Left ventricle myocardium superior (tissue), 1 donor: Measurements from ENCODE around the gene TYW1B. TPM values are rescaled to one million over a fixed set of nuclear protein-coding genes. Genes with fewer than 3 reads are reported as not detected.
"Not testable (repeated sequence)": the region's sequence is repeated elsewhere in the genome, so short reads cannot be mapped to it uniquely, and the experiment has no call there.

Experiments
- ATAC-seq: fragments of 200-7000 bp; cut with Tn5 transposase; one replicate; pipeline ENCODE4 v1.9.1; 2020; ENCODE audit warnings: mild to moderate bottlenecking, moderate library complexity
- DNase-seq: peaks from one replicate; pipeline ENCODE4 v3.0.0-alpha.2; 2020
- intact Hi-C: fragments of 100-400 bp; cut with micrococcal nuclease; formaldehyde crosslinking; loops from one replicate; pipeline ENCODE4 v1.11.0; 2022
- total RNA-seq: library from RNA; stranded (reverse); fragmentation: NEBNext Ultra II Directional; extraction: Animal tissue kit (Norgen Biotek cat#: 25700); gene quantifications from one replicate; pipeline ENCODE4 v1.2.1, GENCODE V29; 2021
- donor health status: DM: no; HTN: yes; CAD: no; lungs with severe emphysema.

TYW1B gene
- total RNA-seq, 1 donor from 2014 or later = 2.8 TPM

GRCh38 chr7:72670850-72671249 lies 157.2 kb downstream of the TYW1B start:
- intact Hi-C loops, ATAC-seq, DNase-seq: not testable (repeated sequence)

GRCh38 chr7:72668435-72668834 lies 159.6 kb downstream of the TYW1B start:
- intact Hi-C loops, ATAC-seq, DNase-seq: not testable (repeated sequence)

- DNase-seq, intact Hi-C loops, ATAC-seq: not testable (repeated sequence)
Observed at GRCh38 chr7:72667049-72667448, 161.0 kb downstream of the TYW1B start.

GRCh38 chr7:72648574-72648973 lies 179.4 kb downstream of the TYW1B start:
- ATAC-seq, intact Hi-C loops, DNase-seq: not testable (repeated sequence)

GRCh38 chr7:72643708-72644107 lies 184.3 kb downstream of the TYW1B start:
- DNase-seq, ATAC-seq, intact Hi-C loops: not testable (repeated sequence)

- intact Hi-C loops, DNase-seq, ATAC-seq: not testable (repeated sequence)
Observed at GRCh38 chr7:72641485-72642248, 186.3 kb downstream of the TYW1B start.

- DNase-seq, intact Hi-C loops, ATAC-seq: not testable (repeated sequence)
Observed at GRCh38 chr7:72640740-72641139, 187.3 kb downstream of the TYW1B start.

- intact Hi-C loops, DNase-seq: not testable (repeated sequence)
- ATAC-seq = peak; percentile 53
Observed at GRCh38 chr7:72635273-72635908, 192.6 kb downstream of the TYW1B start.

- ATAC-seq, DNase-seq, intact Hi-C loops: not testable (repeated sequence)
Observed at GRCh38 chr7:72632765-72633292, 195.2 kb downstream of the TYW1B start.

- intact Hi-C loops, DNase-seq, ATAC-seq: not testable (repeated sequence)
Observed at GRCh38 chr7:72628375-72628774, 199.6 kb downstream of the TYW1B start.

- ATAC-seq, intact Hi-C loops, DNase-seq: not testable (repeated sequence)
Observed at GRCh38 chr7:72626428-72627011, 201.5 kb downstream of the TYW1B start.

- ATAC-seq = peak; percentile 96
Observed at GRCh38 chr7:72625721-72626423, 202.1 kb downstream of the TYW1B start.

GRCh38 chr7:72622532-72622931 lies 205.5 kb downstream of the TYW1B start:
- intact Hi-C loops = no loop called here
- no peak for ATAC-seq
- DNase-seq = no peak

More at GRCh38 chr7:72625721-72626423, 202.1 kb downstream of the TYW1B start:
- DNase-seq, intact Hi-C loops: not testable (repeated sequence)

GRCh38 chr7:72621761-72622187 lies 206.2 kb downstream of the TYW1B start:
- DNase-seq, intact Hi-C loops, ATAC-seq: not testable (repeated sequence)

GRCh38 chr7:72620923-72621322 lies 207.1 kb downstream of the TYW1B start:
- ATAC-seq, DNase-seq, intact Hi-C loops: not testable (repeated sequence)

GRCh38 chr7:72618435-72619180 lies 209.4 kb downstream of the TYW1B start:
- DNase-seq, intact Hi-C loops: not testable (repeated sequence)
- ATAC-seq = peak; percentile 81

GRCh38 chr7:72609761-72610160 lies 218.2 kb downstream of the TYW1B start:
- DNase-seq, intact Hi-C loops, ATAC-seq: not testable (repeated sequence)

- ATAC-seq, DNase-seq, intact Hi-C loops: not testable (repeated sequence)
Observed at GRCh38 chr7:72607988-72608387, 220.0 kb downstream of the TYW1B start.
